Endothelial cell of umbilical vein (primary cell): ENCODE results near the gene IDI2. TPM values are rescaled to one million over a fixed set of nuclear protein-coding genes. Genes with fewer than 3 reads are reported as not detected.

ENCODE experiments used
- BruUV-seq: library from RNA; stranded (reverse); fragments of 400-500 nt; replicated peaks from 2 replicates; lab custom pipeline; 2021; lab: Mats Ljungman, UMichigan
- CTCF ChIA-PET: fragments of 300-600, 350-600 bp; sonication (Branson Sonifier 250); formaldehyde crosslinking; loops from one replicate; lab custom pipeline; 2021; ENCODE audit warnings: antibody characterized with exemption, inconsistent platforms; lab: Charles Lee
- POLR2A ChIA-PET: fragments of 300-600, 350-600 bp; sonication (Branson Sonifier 250); formaldehyde crosslinking; loops from one replicate; lab custom pipeline; 2021; ENCODE audit warnings: antibody characterized with exemption, inconsistent platforms; lab: Charles Lee
- DNase-seq: peaks from one replicate; pipeline ENCODE4 v3.0.0-alpha.2; 2011; ENCODE audit warnings: low read depth, low spot score
- FAIRE-seq: peaks from 2 replicates; lab custom pipeline; 2011; peaks lifted over from hg19 to GRCh38; lab: Jason Lieb, UNC
- H2AFZ ChIP-seq: 2 replicates; pipeline ENCODE4 v1.6.0; 2012; ENCODE audit warnings: low read depth, low read length, control low read depth, inconsistent platforms
- H3K27ac ChIP-seq: 2 replicates; pipeline ENCODE4 v1.5.1; 2011; ENCODE audit warnings: low read depth, mild to moderate bottlenecking, control low read depth, low read length, moderate library complexity; ENCODE audit not compliant: insufficient read depth
- H3K27me3 ChIP-seq, 2 experiments: 2 replicates each; pipeline versions ENCODE4 v1.6.0 to v1.6.1; 2011; ENCODE audit warnings: low read length in 2 of 2, mixed read lengths in 1 of 2; ENCODE audit not compliant: control insufficient read depth in 2 of 2, insufficient read depth in 2 of 2
- H3K36me3 ChIP-seq, 2 experiments: 2 replicates in 1 of 2; 3 replicates in 1 of 2; pipeline ENCODE4 v1.5.1; 2011; ENCODE audit warnings: low read length in 2 of 2, mild to moderate bottlenecking in 1 of 2, moderate library complexity in 1 of 2; ENCODE audit not compliant: control insufficient read depth in 2 of 2, insufficient read depth in 2 of 2; ENCODE audit errors: extremely low read depth in 1 of 2
- H3K4me1 ChIP-seq: 3 replicates; pipeline ENCODE4 v1.5.1; 2011; ENCODE audit warnings: mild to moderate bottlenecking, low read length; ENCODE audit not compliant: control insufficient read depth, insufficient read depth; ENCODE audit errors: extremely low read depth
- H3K4me2 ChIP-seq: 2 replicates; pipeline ENCODE4 v1.6.1; 2011; ENCODE audit warnings: low read length, control low read depth, mixed read lengths; ENCODE audit not compliant: insufficient read depth
- H3K4me3 ChIP-seq, 3 experiments: fragments of 200-600 bp in 1 of 3; sonication (generic), shearing (Covaris generic) in 1 of 3; replicated peaks in 1 of 3; 2 replicates each; pipeline ENCODE4 v1.5.1; 2011 to 2016; ENCODE audit warnings: control low read depth in 3 of 3, low read length in 3 of 3, mild to moderate bottlenecking in 2 of 3, inconsistent platforms in 1 of 3, low read depth in 1 of 3, moderate library complexity in 1 of 3; ENCODE audit not compliant: insufficient read depth in 1 of 3
- H3K79me2 ChIP-seq: 2 replicates; pipeline ENCODE4 v1.6.0; 2012; ENCODE audit warnings: low read length, inconsistent platforms; ENCODE audit not compliant: control insufficient read depth, insufficient read depth
- H3K9ac ChIP-seq: replicated peaks from 2 replicates; pipeline ENCODE3; 2011; ENCODE audit warnings: low read length, control low read depth; ENCODE audit not compliant: insufficient read depth; ENCODE audit errors: extremely low read depth
- H3K9me1 ChIP-seq: replicated peaks from 3 replicates; pipeline ENCODE4 v1.6.0; 2011; ENCODE audit warnings: mild to moderate bottlenecking, low read length; ENCODE audit not compliant: control insufficient read depth, insufficient read depth; ENCODE audit errors: extremely low read depth
- H3K9me3 ChIP-seq: replicated peaks from 2 replicates; pipeline ENCODE4 v1.5.1; 2012; ENCODE audit warnings: low read length, inconsistent platforms; ENCODE audit not compliant: control insufficient read depth, insufficient read depth
- H4K20me1 ChIP-seq: replicated peaks from 2 replicates; pipeline ENCODE3; 2011; ENCODE audit warnings: mild to moderate bottlenecking, low read length; ENCODE audit not compliant: control insufficient read depth, insufficient read depth; ENCODE audit errors: extremely low read depth
- EZH2 ChIP-seq: IDR thresholded peaks from 2 replicates; pipeline ENCODE4 v1.6.1; 2012; ENCODE audit warnings: borderline replicate concordance, low read depth, mild to moderate bottlenecking, moderate library complexity, low read length, inconsistent platforms; ENCODE audit not compliant: severe bottlenecking
- FOS ChIP-seq: IDR thresholded peaks from 2 replicates; pipeline ENCODE4 v1.6.1; 2011; ENCODE audit warnings: mild to moderate bottlenecking, low read length, moderate library complexity, borderline replicate concordance; ENCODE audit not compliant: insufficient read depth
- GATA2 ChIP-seq: IDR thresholded peaks from 2 replicates; pipeline ENCODE4 v1.7.0; 2011; ENCODE audit warnings: low read depth, mild to moderate bottlenecking, moderate library complexity, mixed read lengths, low read length; ENCODE audit not compliant: insufficient read length, insufficient read depth
- JUN ChIP-seq: IDR thresholded peaks from 2 replicates; pipeline ENCODE4 v1.6.1; 2011; ENCODE audit warnings: borderline replicate concordance, low read depth; ENCODE audit not compliant: insufficient read length, insufficient read depth
- MYC ChIP-seq: IDR thresholded peaks from one replicate; pipeline ENCODE4 v1.6.1; 2011; ENCODE audit warnings: mild to moderate bottlenecking, low read depth, low read length
- POLR2A ChIP-seq: IDR thresholded peaks from 2 replicates; pipeline ENCODE4 v1.6.1; 2012; ENCODE audit warnings: low read depth, mild to moderate bottlenecking, control low read depth, low read length
- POLR2AphosphoS5 ChIP-seq: IDR thresholded peaks from 2 replicates; pipeline ENCODE4 v1.6.1; 2012; ENCODE audit warnings: low read depth, mild to moderate bottlenecking, control low read depth, low read length, moderate library complexity; ENCODE audit not compliant: insufficient read depth
- dilution Hi-C: fragments of 300-500 bp; cut with MboI; formaldehyde crosslinking; loops from one replicate; pipeline ENCODE4 v1.15.0; 2019; ENCODE audit warnings: low sequenced_read_pairs; ENCODE audit not compliant: extremely low pct_ligation_motif_present
- intact Hi-C: fragments of 100-400 bp; cut with micrococcal nuclease; formaldehyde crosslinking; loops from one replicate; pipeline ENCODE4 v1.10.0; 2022
- polyA plus RNA-seq, 4 experiments: library from polyadenylated mRNA; depleted of rRNA in 3 of 4; stranded (reverse) in 3 of 4; unstranded in 1 of 4; fragments of >200 nt; gene quantifications; 2 replicates each; pipeline versions ENCODE4 v1.2.1 to v1.2.3, GENCODE V29; 2011 to 2012; ENCODE audit warnings: missing spikeins in 1 of 4
- total RNA-seq: library from RNA; stranded (reverse); gene quantifications from 2 replicates; pipeline ENCODE4 v1.2.3, GENCODE V29; 2021
- TF ChIP-seq, protein P1 (sequence below), 2 donors: IDR thresholded peaks; 1 replicate in 1 of 2; 2 replicates in 1 of 2; pipeline ENCODE4 v1.5.1; 2011; ENCODE audit warnings: low read length in 2 of 2, mild to moderate bottlenecking in 2 of 2, moderate library complexity in 2 of 2, control low read depth in 1 of 2, inconsistent platforms in 1 of 2, low read depth in 1 of 2; ENCODE audit not compliant: insufficient read depth in 1 of 2; ENCODE audit errors: extremely low read depth in 1 of 2
- TF ChIP-seq, protein P2 (sequence below): IDR thresholded peaks from 2 replicates; pipeline ENCODE4 v1.6.1; 2011; ENCODE audit not compliant: insufficient read depth, insufficient read length

The IDI2 gene
- total and polyA plus RNA-seq, 2 donors (not counting 3 experiments of a cell fraction or from before 2014, with no cell fraction given): not detected

DNA sequence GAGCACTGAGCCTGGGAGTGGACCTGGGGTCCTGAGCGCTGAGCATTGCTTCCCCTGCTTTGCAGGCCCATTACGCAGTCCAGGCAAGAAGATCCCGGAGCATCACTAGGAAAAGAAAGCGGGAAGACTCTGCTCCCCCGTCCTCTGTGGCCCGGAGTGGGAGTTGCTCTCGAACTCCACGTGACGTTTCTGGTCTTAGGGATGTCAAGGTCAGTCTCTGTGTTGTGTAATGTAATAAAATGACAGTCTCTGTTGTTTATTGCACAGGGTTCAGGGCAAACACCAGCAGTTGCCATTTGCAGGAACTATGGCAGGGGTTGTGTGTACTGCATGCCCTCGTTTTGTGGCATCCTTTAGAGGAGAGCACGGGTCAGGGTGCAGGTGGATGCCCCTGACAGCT lies 10.0 kb downstream of the IDI2 start:
- Histone ChIP-seq H3K9ac (no peak overlapping the region), H3K4me3 (no peak overlapping the region), H3K4me1 (no peaks in the 10 kb centered on the region), H3K4me2 (no peak overlapping the region), H3K9me1 (no peaks in the 10 kb centered on the region), H3K79me2 (peaks cover 3% of the 10 kb centered on the region), H4K20me1 (no peaks in the 10 kb centered on the region), H3K27ac (no peak overlapping the region), H2AFZ (no peak overlapping the region), H3K27me3 (no peaks in the 10 kb centered on the region), H3K9me3 (no peaks in the 10 kb centered on the region), H3K36me3 (peaks cover 34 to 48% of the 10 kb centered on the region in 2 experiments)
- dilution Hi-C loops (no loop called here), intact Hi-C loops (no loop called here)
- no peak for DNase-seq
- no peak for FAIRE-seq
- ChIA-PET CTCF (no interaction called here), POLR2A (no interaction called here)
- BruUV-seq: no TSS peak
- TF ChIP-seq EZH2 (no peak), GATA2 (no peak), MYC (no peak), JUN (no peak), POLR2A (no peak), POLR2AphosphoS5 (no peak), FOS (no peak)
- TF ChIP-seq, protein P1, sequence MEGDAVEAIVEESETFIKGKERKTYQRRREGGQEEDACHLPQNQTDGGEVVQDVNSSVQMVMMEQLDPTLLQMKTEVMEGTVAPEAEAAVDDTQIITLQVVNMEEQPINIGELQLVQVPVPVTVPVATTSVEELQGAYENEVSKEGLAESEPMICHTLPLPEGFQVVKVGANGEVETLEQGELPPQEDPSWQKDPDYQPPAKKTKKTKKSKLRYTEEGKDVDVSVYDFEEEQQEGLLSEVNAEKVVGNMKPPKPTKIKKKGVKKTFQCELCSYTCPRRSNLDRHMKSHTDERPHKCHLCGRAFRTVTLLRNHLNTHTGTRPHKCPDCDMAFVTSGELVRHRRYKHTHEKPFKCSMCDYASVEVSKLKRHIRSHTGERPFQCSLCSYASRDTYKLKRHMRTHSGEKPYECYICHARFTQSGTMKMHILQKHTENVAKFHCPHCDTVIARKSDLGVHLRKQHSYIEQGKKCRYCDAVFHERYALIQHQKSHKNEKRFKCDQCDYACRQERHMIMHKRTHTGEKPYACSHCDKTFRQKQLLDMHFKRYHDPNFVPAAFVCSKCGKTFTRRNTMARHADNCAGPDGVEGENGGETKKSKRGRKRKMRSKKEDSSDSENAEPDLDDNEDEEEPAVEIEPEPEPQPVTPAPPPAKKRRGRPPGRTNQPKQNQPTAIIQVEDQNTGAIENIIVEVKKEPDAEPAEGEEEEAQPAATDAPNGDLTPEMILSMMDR (IDR thresholded peaks at IDR 0.05; ENCODE audit: extremely low read depth in 1 of 2, insufficient read depth in 1 of 2, low read depth in 1 of 2, low read length in 2 of 2): no peak
- TF ChIP-seq, protein P2, sequence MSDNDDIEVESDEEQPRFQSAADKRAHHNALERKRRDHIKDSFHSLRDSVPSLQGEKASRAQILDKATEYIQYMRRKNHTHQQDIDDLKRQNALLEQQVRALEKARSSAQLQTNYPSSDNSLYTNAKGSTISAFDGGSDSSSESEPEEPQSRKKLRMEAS: no peak
